Measurements from ENCODE around the gene PKD2L2. TPM values are rescaled to one million over a fixed set of nuclear protein-coding genes. Genes with fewer than 3 reads are reported as not detected.

Gene PKD2L2
- total RNA-seq, 1 donor: not detected

GRCh38 chr5:137872466-137872865 lies 16.8 kb upstream of the PKD2L2 start:
- Histone ChIP-seq H3K27ac (ENCODE audit: low read depth, low read length) (no peak overlapping the region), H3K27me3 (ENCODE audit: insufficient read depth, low read length) (no peaks in the 10 kb centered on the region), H2AFZ (ENCODE audit: low read length) (no peak overlapping the region), H3K4me3 (ENCODE audit: insufficient read depth, low read length) (no peak overlapping the region), H3K9me3 (ENCODE audit: low read depth, low read length) (no peaks in the 10 kb centered on the region), H3K4me2 (ENCODE audit: insufficient read depth, low read length) (no peak overlapping the region), H3K4me1 (ENCODE audit: insufficient read depth, low read length) (no peaks in the 10 kb centered on the region), H3K36me3 (ENCODE audit: insufficient read depth, low read length) (no peaks in the 10 kb centered on the region), H4K20me1 (ENCODE audit: insufficient read depth, low read length) (no peaks in the 10 kb centered on the region), H3K79me2 (ENCODE audit: insufficient read depth, low read length) (no peaks in the 10 kb centered on the region)
- no peak for TF ChIP-seq CTCF (IDR thresholded peaks at IDR 0.05; ENCODE audit: extremely low read depth, low read depth, low read length)
- no peak for DNase-seq (ENCODE audit: insufficient read length, low spot score, missing footprints)

- H3K36me3 ChIP-seq (ENCODE audit: insufficient read depth, low read length): no peaks in the 10 kb centered on the region
- no peak overlapping the region for H3K27ac ChIP-seq (ENCODE audit: low read depth, low read length)
- no peak for DNase-seq (ENCODE audit: insufficient read length, low spot score, missing footprints)
These were observed 13.2 kb upstream of the PKD2L2 start for GRCh38 chr5:137876101-137876500.

GRCh38 chr5:137880313-137880712 lies 8.9 kb upstream of the PKD2L2 start:
- TF ChIP-seq CTCF (IDR thresholded peaks at IDR 0.05; ENCODE audit: extremely low read depth, low read depth, low read length): no peak
- Histone ChIP-seq H4K20me1 (ENCODE audit: insufficient read depth, low read length) (no peaks in the 10 kb centered on the region), H3K27me3 (ENCODE audit: insufficient read depth, low read length) (no peaks in the 10 kb centered on the region), H3K4me3 (ENCODE audit: insufficient read depth, low read length) (no peak overlapping the region), H3K36me3 (ENCODE audit: insufficient read depth, low read length) (no peaks in the 10 kb centered on the region), H3K27ac (ENCODE audit: low read depth, low read length) (no peak overlapping the region), H2AFZ (ENCODE audit: low read length) (no peak overlapping the region), H3K4me2 (ENCODE audit: insufficient read depth, low read length) (no peak overlapping the region), H3K79me2 (ENCODE audit: insufficient read depth, low read length) (no peaks in the 10 kb centered on the region), H3K9me3 (ENCODE audit: low read depth, low read length) (no peaks in the 10 kb centered on the region), H3K4me1 (ENCODE audit: insufficient read depth, low read length) (no peaks in the 10 kb centered on the region)
- DNase-seq (ENCODE audit: insufficient read length, low spot score, missing footprints): no peak

More at GRCh38 chr5:137876101-137876500, 13.2 kb upstream of the PKD2L2 start:
- Histone ChIP-seq H3K4me2 (ENCODE audit: insufficient read depth, low read length) (no peak overlapping the region), H4K20me1 (ENCODE audit: insufficient read depth, low read length) (no peaks in the 10 kb centered on the region), H3K79me2 (ENCODE audit: insufficient read depth, low read length) (no peaks in the 10 kb centered on the region), H2AFZ (ENCODE audit: low read length) (no peak overlapping the region), H3K27me3 (ENCODE audit: insufficient read depth, low read length) (no peaks in the 10 kb centered on the region), H3K4me3 (ENCODE audit: insufficient read depth, low read length) (no peak overlapping the region), H3K4me1 (ENCODE audit: insufficient read depth, low read length) (no peaks in the 10 kb centered on the region), H3K9me3 (ENCODE audit: low read depth, low read length) (no peaks in the 10 kb centered on the region)
- TF ChIP-seq CTCF (IDR thresholded peaks at IDR 0.05; ENCODE audit: extremely low read depth, low read depth, low read length): no peak

- Histone ChIP-seq H3K27me3 (ENCODE audit: insufficient read depth, low read length) (no peaks in the 10 kb centered on the region), H3K4me3 (ENCODE audit: insufficient read depth, low read length) (no peak overlapping the region), H3K79me2 (ENCODE audit: insufficient read depth, low read length) (peaks cover 3% of the 10 kb centered on the region), H2AFZ (ENCODE audit: low read length) (peak overlapping the region; percentile 27), H3K4me2 (ENCODE audit: insufficient read depth, low read length) (peak overlapping the region; percentile 98), H3K9me3 (ENCODE audit: low read depth, low read length) (no peaks in the 10 kb centered on the region), H3K36me3 (ENCODE audit: insufficient read depth, low read length) (no peaks in the 10 kb centered on the region), H3K4me1 (ENCODE audit: insufficient read depth, low read length) (peaks cover 16% of the 10 kb centered on the region), H4K20me1 (ENCODE audit: insufficient read depth, low read length) (no peaks in the 10 kb centered on the region), H3K27ac (ENCODE audit: low read depth, low read length) (no peak overlapping the region)
- no peak for TF ChIP-seq CTCF (IDR thresholded peaks at IDR 0.05; ENCODE audit: extremely low read depth, low read depth, low read length)
- DNase-seq (ENCODE audit: insufficient read length, low spot score, missing footprints): no peak
These were observed 1.4 kb upstream of the PKD2L2 start for GRCh38 chr5:137887831-137888230.
